ENCODE results near the gene MAP2K1. TPM values are rescaled to one million over a fixed set of nuclear protein-coding genes. Genes with fewer than 3 reads are reported as not detected.

Gene MAP2K1
- total RNA-seq, 4 donors from 2014 or later: 29.0 to 53.4 (median 45.3) TPM

DNA sequence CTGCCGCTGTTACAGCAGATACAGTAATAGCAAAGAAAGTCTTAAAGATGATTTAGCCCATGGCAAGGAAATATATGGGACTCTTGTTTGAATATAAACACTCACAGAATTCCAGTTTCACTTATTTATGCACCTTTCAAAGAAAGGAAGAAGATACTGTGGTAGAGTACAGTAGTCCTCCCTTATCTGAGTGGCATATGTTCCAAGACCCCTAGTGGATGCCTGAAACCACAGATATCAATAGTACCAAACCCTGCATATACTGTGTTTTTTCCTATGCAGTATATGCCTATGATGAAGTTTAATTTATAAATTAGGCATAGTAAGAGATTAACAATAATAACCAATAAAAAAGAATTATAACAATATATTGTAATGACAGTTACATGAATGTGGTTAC, 8.2 kb downstream of the MAP2K1 start:
- no peaks in the 10 kb centered on the region for H3K9me3 ChIP-seq
- peaks cover 0 to 15% (median 0%) of the 10 kb centered on the region in 3 donors for H3K4me1 ChIP-seq
- intact Hi-C loops (cut with DNase I): no loop called here
- no peak overlapping the region for H3K4me3 ChIP-seq
- 92 to 100% methylated on average over 1 of the region's 1 CpG for WGBS, 2 donors
- no peak overlapping the region for H3K27ac ChIP-seq
- H3K36me3 ChIP-seq: peaks cover 0 to 28% (median 0%) of the 10 kb centered on the region in 3 donors
- no peaks in the 10 kb centered on the region for H3K27me3 ChIP-seq
- no peak for DNase-seq
- TF ChIP-seq, protein P1, sequence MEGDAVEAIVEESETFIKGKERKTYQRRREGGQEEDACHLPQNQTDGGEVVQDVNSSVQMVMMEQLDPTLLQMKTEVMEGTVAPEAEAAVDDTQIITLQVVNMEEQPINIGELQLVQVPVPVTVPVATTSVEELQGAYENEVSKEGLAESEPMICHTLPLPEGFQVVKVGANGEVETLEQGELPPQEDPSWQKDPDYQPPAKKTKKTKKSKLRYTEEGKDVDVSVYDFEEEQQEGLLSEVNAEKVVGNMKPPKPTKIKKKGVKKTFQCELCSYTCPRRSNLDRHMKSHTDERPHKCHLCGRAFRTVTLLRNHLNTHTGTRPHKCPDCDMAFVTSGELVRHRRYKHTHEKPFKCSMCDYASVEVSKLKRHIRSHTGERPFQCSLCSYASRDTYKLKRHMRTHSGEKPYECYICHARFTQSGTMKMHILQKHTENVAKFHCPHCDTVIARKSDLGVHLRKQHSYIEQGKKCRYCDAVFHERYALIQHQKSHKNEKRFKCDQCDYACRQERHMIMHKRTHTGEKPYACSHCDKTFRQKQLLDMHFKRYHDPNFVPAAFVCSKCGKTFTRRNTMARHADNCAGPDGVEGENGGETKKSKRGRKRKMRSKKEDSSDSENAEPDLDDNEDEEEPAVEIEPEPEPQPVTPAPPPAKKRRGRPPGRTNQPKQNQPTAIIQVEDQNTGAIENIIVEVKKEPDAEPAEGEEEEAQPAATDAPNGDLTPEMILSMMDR (IDR thresholded peaks at IDR 0.05): no peak
- TF ChIP-seq POLR2A (IDR thresholded peaks at IDR 0.05): no peak

DNA sequence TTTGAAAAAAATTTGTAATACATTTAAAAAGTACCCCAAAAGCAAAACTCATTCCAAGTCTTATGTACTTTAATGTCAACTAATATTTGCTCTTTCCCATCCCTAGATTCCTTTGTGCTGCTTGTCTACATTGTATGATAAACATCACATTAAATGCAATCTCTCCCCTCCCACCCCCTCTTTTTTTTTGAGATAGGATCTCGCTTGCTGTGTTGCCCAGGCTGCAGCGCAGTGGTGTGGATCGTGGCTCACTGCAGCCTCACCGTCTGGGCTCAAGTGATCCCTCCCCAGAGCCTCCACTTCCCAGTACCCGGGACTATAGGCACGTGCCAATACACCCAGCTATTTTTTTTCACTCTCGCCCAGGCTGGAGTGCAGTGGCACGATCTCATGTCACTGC, 12.6 kb downstream of the MAP2K1 start:
- WGBS, 2 donors: 90 to 96% methylated on average over 8 of the region's 8 CpGs
- H3K9me3 ChIP-seq: no peaks in the 10 kb centered on the region
- no peaks in the 10 kb centered on the region for H3K27me3 ChIP-seq
- intact Hi-C loops (cut with DNase I): no loop called here
- peaks cover 0 to 19% (median 10%) of the 10 kb centered on the region in 3 donors for H3K4me1 ChIP-seq
- no peak overlapping the region for H3K4me3 ChIP-seq
- no peak overlapping the region for H3K27ac ChIP-seq
- peaks cover 0 to 28% (median 0%) of the 10 kb centered on the region in 3 donors for H3K36me3 ChIP-seq
- DNase-seq: no peak
- TF ChIP-seq, protein P1 (IDR thresholded peaks at IDR 0.05): no peak
- no peak for TF ChIP-seq POLR2A (IDR thresholded peaks at IDR 0.05)

- Histone ChIP-seq H3K4me1 (peaks cover 0 to 30% (median 20%) of the 10 kb centered on the region in 3 donors), H3K4me3 (no peak overlapping the region), H3K9me3 (no peaks in the 10 kb centered on the region), H3K36me3 (peaks cover 0 to 28% (median 0%) of the 10 kb centered on the region in 3 donors), H3K27ac (no peak overlapping the region), H3K27me3 (no peaks in the 10 kb centered on the region)
- 80 to 94% methylated on average over 3 of the region's 3 CpGs for WGBS, 2 donors
- TF ChIP-seq, protein P1 (IDR thresholded peaks at IDR 0.05): no peak
- TF ChIP-seq POLR2A (IDR thresholded peaks at IDR 0.05): no peak
- DNase-seq: no peak
- intact Hi-C loops (cut with DNase I): no loop called here
Observed at GRCh38 chr15:66400351-66400774, 13.7 kb downstream of the MAP2K1 start.

DNA sequence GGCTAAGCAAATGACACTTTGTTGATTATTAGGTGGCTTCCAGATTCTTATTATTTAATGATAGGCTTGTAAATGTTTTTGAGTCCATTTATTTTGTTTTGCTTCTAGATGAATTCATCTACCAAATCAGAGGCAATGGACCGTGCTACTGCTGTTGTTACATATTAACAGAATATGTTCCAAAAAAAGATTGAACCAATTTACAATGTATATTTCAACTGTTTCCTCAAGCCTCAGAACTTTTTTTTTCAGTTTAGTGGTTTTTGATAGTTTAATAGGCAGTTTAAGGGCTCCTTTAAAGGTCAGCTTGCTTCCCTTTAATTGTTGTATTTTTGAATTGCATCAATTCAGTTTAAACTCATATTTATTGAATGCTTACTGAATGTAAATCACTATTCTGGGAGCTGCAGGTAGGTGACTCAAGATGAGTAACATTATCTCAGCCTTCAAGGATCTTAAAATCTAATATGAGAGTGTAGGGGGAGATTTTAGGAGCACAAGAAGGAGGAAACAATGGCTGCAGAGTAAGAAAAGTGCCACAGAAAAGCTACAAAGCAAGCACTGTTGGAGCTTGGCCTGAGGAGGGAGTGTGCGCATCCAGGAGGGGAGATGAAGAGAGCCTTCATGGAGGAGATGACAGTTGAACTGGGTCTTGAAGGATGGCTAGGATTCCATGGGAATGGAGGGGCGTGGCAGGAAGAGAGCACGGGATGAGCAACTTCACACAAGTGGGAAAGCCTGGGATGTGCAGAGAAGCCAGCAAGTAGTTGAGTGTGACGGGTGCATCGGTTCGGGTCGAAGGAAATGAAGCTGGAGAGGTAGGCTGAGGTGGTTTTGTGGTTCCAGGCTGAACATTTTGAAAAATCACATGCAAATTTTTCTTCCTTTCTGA, 14.7 kb downstream of the MAP2K1 start:
- WGBS, 2 donors: 71 to 79% methylated on average over 8 of the region's 8 CpGs
- Histone ChIP-seq H3K9me3 (no peaks in the 10 kb centered on the region), H3K4me1 (peaks cover 0 to 34% (median 25%) of the 10 kb centered on the region in 3 donors)

More for the DNA sequence above, 14.7 kb downstream of the MAP2K1 start:
- H3K36me3 ChIP-seq: peaks cover 0 to 18% (median 0%) of the 10 kb centered on the region in 3 donors
- no peaks in the 10 kb centered on the region for H3K27me3 ChIP-seq
- intact Hi-C loops (cut with DNase I): no loop called here
- TF ChIP-seq POLR2A (IDR thresholded peaks at IDR 0.05): no peak
- TF ChIP-seq, protein P1 (IDR thresholded peaks at IDR 0.05): no peak
- no peak overlapping the region for H3K27ac ChIP-seq
- DNase-seq: no peak
- H3K4me3 ChIP-seq: no peak overlapping the region
